Spleen (tissue), 11 donors: ENCODE data around the gene SULF2. TPM values are rescaled to one million over a fixed set of nuclear protein-coding genes. Genes with fewer than 3 reads are reported as not detected.

ENCODE experiments used
- DNase-seq: peaks from one replicate; pipeline ENCODE4 v3.0.0-alpha.2; 2020
- H3K27ac ChIP-seq, 8 donors: fragments of 200-600 bp; sonication (generic) in 7 of 8; 1 replicate in 4 of 8; 2 replicates in 4 of 8; pipeline versions ENCODE4 v1.5.0 to v1.8.0; 2016 to 2021; ENCODE audit warnings: inconsistent platforms in 4 of 8, mild to moderate bottlenecking in 4 of 8, moderate library complexity in 1 of 8
- H3K27me3 ChIP-seq, 7 donors: fragments of 200-600 bp; sonication (generic) in 6 of 7; replicated peaks in 1 of 7; 1 replicate in 4 of 7; 2 replicates in 3 of 7; pipeline versions ENCODE4 v1.5.0 to v1.8.0; 2016 to 2021; ENCODE audit warnings: inconsistent platforms in 3 of 7, mild to moderate bottlenecking in 1 of 7
- H3K36me3 ChIP-seq, 6 donors: fragments of 200-600 bp; sonication (generic) in 5 of 6; 1 replicate in 4 of 6; 2 replicates in 2 of 6; pipeline versions ENCODE4 v1.5.0 to v1.8.0; 2016 to 2021; ENCODE audit warnings: inconsistent platforms in 2 of 6
- H3K4me1 ChIP-seq, 6 donors: fragments of 200-600 bp; sonication (generic) in 5 of 6; 1 replicate in 3 of 6; 2 replicates in 3 of 6; pipeline versions ENCODE4 v1.5.0 to v1.8.0; 2016 to 2021; ENCODE audit warnings: inconsistent platforms in 3 of 6
- H3K4me3 ChIP-seq, 8 donors: fragments of 200-600 bp; sonication (generic) in 7 of 8; 1 replicate in 4 of 8; 2 replicates in 4 of 8; pipeline versions ENCODE4 v1.5.0 to v1.8.0; 2016 to 2021; ENCODE audit warnings: inconsistent platforms in 4 of 8, mild to moderate bottlenecking in 4 of 8, moderate library complexity in 2 of 8
- H3K9me3 ChIP-seq, 8 donors: fragments of 200-600 bp; sonication (generic) in 7 of 8; 1 replicate in 4 of 8; 2 replicates in 4 of 8; pipeline versions ENCODE4 v1.5.0 to v1.8.0; 2016 to 2021; ENCODE audit warnings: inconsistent platforms in 4 of 8
- CTCF ChIP-seq, 11 experiments: fragments of 200-600 bp in 7 of 11; fragments of 450-650 bp in 4 of 11; sonication (generic) in 4 of 11; IDR thresholded peaks in 8 of 11; conservative IDR thresholded peaks in 3 of 11; 1 replicate in 7 of 11; 2 replicates in 4 of 11; pipeline versions ENCODE4 v1.4.0 to v1.8.0; 2016 to 2021; ENCODE audit warnings: antibody characterized with exemption in 11 of 11, inconsistent platforms in 4 of 11, mild to moderate bottlenecking in 1 of 11
- POLR2A ChIP-seq, 3 donors: fragments of 450-650 bp; IDR thresholded peaks; one replicate each; pipeline ENCODE4 v1.5.1; 2017; ENCODE audit warnings: antibody characterized with exemption in 3 of 3, mild to moderate bottlenecking in 1 of 3
- POLR2AphosphoS5 ChIP-seq, 3 donors: sonication (generic); formaldehyde crosslinking; IDR thresholded peaks; one replicate each; pipeline ENCODE4 v1.5.1; 2017; ENCODE audit warnings: antibody characterized with exemption in 3 of 3
- WGBS, 5 donors: extraction: QIAGEN DNeasy Blood & Tissue Kit in 3 of 5; methylation state at CpG; one replicate each; pipeline versions ENCODE4 v1.1.5 to v1.1.7; 2013 to 2018; 5-methylcytosine and 5-hydroxymethylcytosine counted together
- intact Hi-C: fragments of 100-400 bp; cut with DNase I; formaldehyde crosslinking; loops from one replicate; pipeline ENCODE4 v1.15.0; 2023; ENCODE audit warnings: low total_unique reads
- polyA plus RNA-seq, 3 donors: library from polyadenylated mRNA; stranded (reverse); fragments of 200-250 nt; gene quantifications; one replicate each; pipeline ENCODE4 v1.2.1, GENCODE V29; 2013
- total RNA-seq, 7 donors: library from RNA; depleted of rRNA in 3 of 7; stranded (reverse); fragments of >200 nt in 3 of 7; fragmentation: NEBNext Ultra II Directional in 4 of 7; extraction: Animal tissue kit (Norgen Biotek cat#: 25700) in 4 of 7; gene quantifications; one replicate each; pipeline versions ENCODE4 v1.1.0 to v1.2.1, GENCODE V29; 2016 to 2021
- donor health status: healthy with polysubstance abuse.
- donor health status: DM: no; HTN: no; CAD: no; lungs with moderate emphysema.
- donor health status: DM: no; HTN: no; CAD: no.
- donor health status: Bipolar disorder and iron deficiency.
- donor health status: healthy.
- donor health status: DM: no; HTN: no; CAD: no.
- donor health status: DM: yes; HTN: yes; CAD: no.

The SULF2 gene
- total and polyA plus RNA-seq, 10 donors: 5.5 to 49.1 (median 15.7) TPM

- no peak overlapping the region for H3K27ac ChIP-seq
- H3K27me3 ChIP-seq: peaks cover 0 to 27% (median 0%) of the 10 kb centered on the region in 7 donors
- WGBS, 5 donors: 84 to 95% (median 89%) methylated on average over 10 of the region's 10 CpGs
- TF ChIP-seq POLR2A (IDR thresholded peaks at IDR 0.05) (no peak), CTCF (IDR thresholded peaks at IDR 0.05 in 8 of 11, conservative IDR thresholded peaks at IDR 0.05 in 3 of 11) (no peak), POLR2AphosphoS5 (IDR thresholded peaks at IDR 0.05) (no peak)
- no peak for DNase-seq
- H3K36me3 ChIP-seq: no peaks in the 10 kb centered on the region
- no peaks in the 10 kb centered on the region for H3K9me3 ChIP-seq
- peaks cover 0 to 5% (median 0%) of the 10 kb centered on the region in 6 donors for H3K4me1 ChIP-seq
- no peak overlapping the region for H3K4me3 ChIP-seq
- intact Hi-C loops: no loop called here
These were observed 30.2 kb downstream of the SULF2 start for GRCh38 chr20:47754946-47755652.

- Histone ChIP-seq H3K36me3 (no peaks in the 10 kb centered on the region), H3K27me3 (peaks cover 0 to 22% (median 0%) of the 10 kb centered on the region in 7 donors), H3K9me3 (no peaks in the 10 kb centered on the region), H3K4me1 (peaks cover 0 to 11% (median 2%) of the 10 kb centered on the region in 6 donors), H3K27ac (no peak overlapping the region), H3K4me3 (no peak overlapping the region)
- WGBS, 5 donors: 83 to 93% (median 89%) methylated on average over 2 of the region's 2 CpGs
- no peak for TF ChIP-seq POLR2A (IDR thresholded peaks at IDR 0.05)
- no peak for TF ChIP-seq CTCF (IDR thresholded peaks at IDR 0.05 in 8 of 11, conservative IDR thresholded peaks at IDR 0.05 in 3 of 11)
- TF ChIP-seq POLR2AphosphoS5 (IDR thresholded peaks at IDR 0.05): no peak
- intact Hi-C loops: no loop called here
- DNase-seq: no peak
These were observed 30.9 kb downstream of the SULF2 start for GRCh38 chr20:47754388-47754715.

GRCh38 chr20:47753576-47754387, 31.5 kb downstream of the SULF2 start:
- intact Hi-C loops: no loop called here
- peaks cover 0 to 16% (median 0%) of the 10 kb centered on the region in 7 donors for H3K27me3 ChIP-seq
- H3K36me3 ChIP-seq: no peaks in the 10 kb centered on the region
- TF ChIP-seq POLR2AphosphoS5 (IDR thresholded peaks at IDR 0.05) (no peak), POLR2A (IDR thresholded peaks at IDR 0.05) (no peak)
- H3K4me1 ChIP-seq: peaks cover 0 to 15% (median 8%) of the 10 kb centered on the region in 6 donors
- no peak overlapping the region for H3K4me3 ChIP-seq
- no peaks in the 10 kb centered on the region for H3K9me3 ChIP-seq
- no peak overlapping the region for H3K27ac ChIP-seq
- WGBS, 5 donors: 81 to 93% (median 86%) methylated on average over 14 of the region's 14 CpGs
- DNase-seq: no peak

DNA sequence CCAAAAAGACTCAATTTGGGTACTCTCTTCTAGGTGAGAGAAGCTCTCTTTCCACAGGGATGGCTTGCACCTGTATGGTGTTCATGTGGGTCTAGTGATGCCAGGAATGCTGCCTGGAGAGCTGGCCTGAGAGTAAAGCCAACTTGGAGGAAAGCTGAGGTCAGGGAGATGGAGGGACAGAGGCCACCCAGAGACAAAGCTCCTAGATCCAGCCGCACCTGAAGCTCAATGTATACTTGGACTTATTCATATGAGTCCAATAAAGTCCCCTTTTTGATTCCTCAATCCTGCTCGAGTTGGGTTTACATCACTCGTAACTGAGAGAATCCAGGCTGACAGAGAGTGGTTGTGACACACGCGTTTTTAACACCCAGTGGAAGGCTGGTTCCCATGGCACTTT, 33.8 kb downstream of the SULF2 start:
- Histone ChIP-seq H3K4me1 (peaks cover 0 to 32% (median 11%) of the 10 kb centered on the region in 6 donors), H3K27me3 (no peaks in the 10 kb centered on the region), H3K27ac (no peak overlapping the region), H3K36me3 (no peaks in the 10 kb centered on the region), H3K9me3 (no peaks in the 10 kb centered on the region), H3K4me3 (no peak overlapping the region)
- 66 to 86% (median 84%) methylated on average over 5 of the region's 5 CpGs for WGBS, 5 donors
- intact Hi-C loops: no loop called here
- no peak for DNase-seq
- no peak for TF ChIP-seq CTCF (IDR thresholded peaks at IDR 0.05 in 8 of 11, conservative IDR thresholded peaks at IDR 0.05 in 3 of 11)
- TF ChIP-seq POLR2AphosphoS5 (IDR thresholded peaks at IDR 0.05): no peak
- TF ChIP-seq POLR2A (IDR thresholded peaks at IDR 0.05): no peak
